Activated naive CD8-positive, alpha-beta T cell treated with anti-CD3 and anti-CD28 coated beads for 36 hours (primary cell): Measurements from ENCODE around the gene DLGAP1. TPM values are rescaled to one million over a fixed set of nuclear protein-coding genes. Genes with fewer than 3 reads are reported as not detected.

Experiments used
- DNase-seq: peaks from one replicate; pipeline ENCODE4 v3.0.0; 2021
- H3K27ac Mint-ChIP-seq: one replicate; pipeline ENCODE4 v1.8.0; 2022; ENCODE audit warnings: mild to moderate bottlenecking, moderate library complexity, mixed read lengths
- H3K27me3 Mint-ChIP-seq: one replicate; pipeline ENCODE4 v1.8.0; 2022; ENCODE audit warnings: mild to moderate bottlenecking, mixed read lengths
- H3K36me3 Mint-ChIP-seq: one replicate; pipeline ENCODE4 v1.8.0; 2021; ENCODE audit warnings: mild to moderate bottlenecking, mixed read lengths
- H3K4me1 Mint-ChIP-seq: one replicate; pipeline ENCODE4 v1.8.0; 2021; ENCODE audit warnings: mixed read lengths
- H3K4me3 Mint-ChIP-seq: one replicate; pipeline ENCODE4 v1.8.0; 2022; ENCODE audit warnings: mild to moderate bottlenecking, moderate library complexity, mixed read lengths
- H3K9me3 Mint-ChIP-seq: one replicate; pipeline ENCODE4 v1.8.0; 2022; ENCODE audit warnings: mixed read lengths
- total RNA-seq, 2 experiments: library from RNA; stranded (reverse); gene quantifications; one replicate each; pipeline ENCODE4 v1.2.3, GENCODE V29; 2021

DLGAP1 gene
- total RNA-seq, 2 experiments from 2014 or later, result not detected

- Mint-ChIP-seq H3K36me3 (no peaks in the 10 kb centered on the region), H3K27ac (no peak overlapping the region), H3K9me3 (no peaks in the 10 kb centered on the region), H3K4me3 (no peak overlapping the region), H3K27me3 (peaks cover 21% of the 10 kb centered on the region), H3K4me1 (no peaks in the 10 kb centered on the region)
- DNase-seq, result no peak
Observed at GRCh38 chr18:3867236-3867635, 587.9 kb downstream of the DLGAP1 start.

- Mint-ChIP-seq H3K4me3 (no peak overlapping the region), H3K36me3 (no peaks in the 10 kb centered on the region), H3K27me3 (peaks cover 6% of the 10 kb centered on the region), H3K27ac (no peak overlapping the region), H3K9me3 (no peaks in the 10 kb centered on the region), H3K4me1 (no peaks in the 10 kb centered on the region)
- DNase-seq, result no peak
Observed at GRCh38 chr18:3864669-3865298, 590.3 kb downstream of the DLGAP1 start.

- no peak overlapping the region for H3K27ac Mint-ChIP-seq
- peaks cover 6% of the 10 kb centered on the region for H3K27me3 Mint-ChIP-seq
- no peaks in the 10 kb centered on the region for H3K4me1 Mint-ChIP-seq
- DNase-seq, result no peak
- no peaks in the 10 kb centered on the region for H3K9me3 Mint-ChIP-seq
- no peak overlapping the region for H3K4me3 Mint-ChIP-seq
- no peaks in the 10 kb centered on the region for H3K36me3 Mint-ChIP-seq
Observed at GRCh38 chr18:3863593-3863992, 591.5 kb downstream of the DLGAP1 start.

- no peaks in the 10 kb centered on the region for H3K36me3 Mint-ChIP-seq
- H3K4me3 Mint-ChIP-seq, result no peak overlapping the region
- H3K4me1 Mint-ChIP-seq, result no peaks in the 10 kb centered on the region
- DNase-seq, result no peak
- H3K9me3 Mint-ChIP-seq, result no peaks in the 10 kb centered on the region
- peaks cover 6% of the 10 kb centered on the region for H3K27me3 Mint-ChIP-seq
- no peak overlapping the region for H3K27ac Mint-ChIP-seq
Observed at GRCh38 chr18:3863006-3863405, 592.1 kb downstream of the DLGAP1 start.

GRCh38 chr18:3861495-3861894, 593.6 kb downstream of the DLGAP1 start:
- Mint-ChIP-seq H3K27ac (no peak overlapping the region), H3K4me3 (no peak overlapping the region), H3K36me3 (no peaks in the 10 kb centered on the region), H3K4me1 (no peaks in the 10 kb centered on the region), H3K27me3 (peaks cover 2% of the 10 kb centered on the region), H3K9me3 (no peaks in the 10 kb centered on the region)
- DNase-seq, result no peak

DNA sequence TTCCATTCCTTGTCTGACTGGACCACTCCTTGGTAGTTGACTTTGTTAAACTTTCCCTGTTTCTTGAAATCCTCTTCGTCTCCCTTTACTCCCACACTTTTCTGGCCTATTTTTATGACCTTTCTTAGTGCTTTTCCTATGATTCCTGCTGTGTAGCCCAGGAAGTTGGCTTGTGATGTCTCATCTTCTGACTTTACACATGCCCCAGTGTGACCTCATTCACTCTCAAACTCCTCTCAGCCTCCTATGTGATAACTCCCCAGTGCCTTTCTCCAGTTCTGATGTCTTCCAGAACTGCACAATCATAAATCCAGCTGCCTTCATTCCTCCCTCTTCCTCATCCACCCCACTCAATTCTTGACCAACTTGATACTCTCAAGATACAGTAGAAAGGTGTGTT, 597.6 kb downstream of the DLGAP1 start:
- Mint-ChIP-seq H3K9me3 (no peaks in the 10 kb centered on the region), H3K4me1 (no peaks in the 10 kb centered on the region), H3K27me3 (no peaks in the 10 kb centered on the region), H3K4me3 (no peak overlapping the region), H3K36me3 (no peaks in the 10 kb centered on the region), H3K27ac (no peak overlapping the region)
- no peak for DNase-seq

DNA sequence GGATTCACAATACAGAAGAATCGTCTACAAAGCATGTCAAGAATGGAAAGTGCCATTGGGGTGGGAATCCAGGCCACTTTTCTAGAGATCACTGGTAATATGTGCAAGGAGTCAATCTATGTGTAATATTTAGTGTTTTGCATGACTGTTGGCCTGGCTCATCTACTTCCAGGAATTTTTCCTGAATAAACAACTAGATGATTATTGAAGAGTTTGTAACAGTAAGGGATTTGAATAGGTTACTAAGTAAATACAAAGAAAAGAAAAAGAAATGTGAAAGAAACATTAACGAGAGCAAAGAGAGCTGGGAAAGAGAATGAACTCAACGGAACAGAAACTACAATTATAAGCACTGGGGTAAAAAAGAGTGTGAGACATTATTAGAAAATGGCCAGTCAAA, 599.1 kb downstream of the DLGAP1 start:
- no peak for DNase-seq
- H3K27ac Mint-ChIP-seq, result no peak overlapping the region
- no peaks in the 10 kb centered on the region for H3K36me3 Mint-ChIP-seq
- H3K27me3 Mint-ChIP-seq, result no peaks in the 10 kb centered on the region
- H3K9me3 Mint-ChIP-seq, result peaks cover 5% of the 10 kb centered on the region
- no peaks in the 10 kb centered on the region for H3K4me1 Mint-ChIP-seq
- H3K4me3 Mint-ChIP-seq, result no peak overlapping the region

DNA sequence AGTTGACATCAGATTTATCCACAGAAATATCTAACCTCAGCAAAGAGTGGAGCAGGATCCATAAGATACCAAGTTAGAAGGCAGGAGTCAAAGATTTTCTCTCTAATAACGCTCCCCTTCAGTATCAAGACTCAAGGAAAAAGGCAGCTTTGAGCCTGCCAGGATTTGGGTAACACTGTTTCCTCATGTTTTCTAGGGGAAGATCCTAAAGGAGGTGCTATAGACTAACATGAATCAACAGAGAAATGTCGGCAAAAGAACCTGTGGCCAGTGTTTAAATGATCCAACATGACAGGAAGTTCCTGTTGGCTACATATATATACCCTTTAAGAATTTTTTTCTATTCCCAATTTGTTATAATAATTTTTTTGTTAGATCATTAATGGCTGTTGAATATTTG, 602.8 kb downstream of the DLGAP1 start:
- H3K4me3 Mint-ChIP-seq, result no peak overlapping the region
- H3K36me3 Mint-ChIP-seq, result no peaks in the 10 kb centered on the region
- no peak overlapping the region for H3K27ac Mint-ChIP-seq
- DNase-seq, result no peak
- no peaks in the 10 kb centered on the region for H3K4me1 Mint-ChIP-seq
- H3K9me3 Mint-ChIP-seq, result peaks cover 5% of the 10 kb centered on the region
- H3K27me3 Mint-ChIP-seq, result peaks cover 4% of the 10 kb centered on the region

DNA sequence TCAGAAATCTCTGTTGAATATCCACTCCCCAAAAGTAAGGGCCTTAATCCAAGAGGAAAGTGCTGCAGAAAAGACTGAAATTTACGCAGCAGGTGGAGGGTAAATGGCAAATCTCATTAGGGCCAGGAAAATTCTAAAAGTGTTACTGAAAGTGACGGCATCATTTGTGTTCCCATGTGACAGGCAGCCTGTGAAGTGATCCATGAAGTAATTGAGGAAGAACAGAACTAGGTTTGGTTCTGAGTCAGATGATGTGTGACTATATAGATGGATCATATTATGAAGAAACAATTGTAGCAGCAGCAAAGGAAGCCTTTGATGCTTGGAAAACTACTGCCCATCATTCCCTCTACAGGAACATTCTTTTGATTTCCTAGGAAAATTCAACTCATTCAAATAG, 603.9 kb downstream of the DLGAP1 start:
- H3K27ac Mint-ChIP-seq, result no peak overlapping the region
- peaks cover 5% of the 10 kb centered on the region for H3K27me3 Mint-ChIP-seq
- H3K9me3 Mint-ChIP-seq, result peaks cover 5% of the 10 kb centered on the region
- H3K4me1 Mint-ChIP-seq, result no peaks in the 10 kb centered on the region
- no peak for DNase-seq
- H3K4me3 Mint-ChIP-seq, result no peak overlapping the region
- no peaks in the 10 kb centered on the region for H3K36me3 Mint-ChIP-seq

DNA sequence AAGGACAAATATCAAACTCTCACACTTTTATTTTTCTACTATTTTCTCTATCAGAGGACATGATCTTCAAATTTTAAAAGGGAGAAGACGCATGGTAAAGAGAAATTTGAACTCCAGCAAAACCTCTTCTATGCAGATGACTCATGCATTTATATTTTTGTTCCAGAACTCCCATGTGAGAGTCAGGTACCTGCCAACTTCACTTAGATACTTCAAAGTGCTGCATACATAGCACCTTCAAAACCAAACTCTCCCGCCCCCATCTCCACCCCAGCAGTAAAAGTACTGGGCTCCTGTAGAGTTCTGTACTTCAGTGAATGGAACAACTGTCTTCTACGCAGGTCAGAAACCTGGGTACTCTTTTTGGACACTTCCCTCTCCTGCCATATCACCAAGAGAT, 606.8 kb downstream of the DLGAP1 start:
- Mint-ChIP-seq H3K27me3 (peaks cover 6% of the 10 kb centered on the region), H3K9me3 (peaks cover 5% of the 10 kb centered on the region), H3K36me3 (no peaks in the 10 kb centered on the region), H3K4me1 (no peaks in the 10 kb centered on the region), H3K4me3 (no peak overlapping the region), H3K27ac (no peak overlapping the region)
- no peak for DNase-seq

DNA sequence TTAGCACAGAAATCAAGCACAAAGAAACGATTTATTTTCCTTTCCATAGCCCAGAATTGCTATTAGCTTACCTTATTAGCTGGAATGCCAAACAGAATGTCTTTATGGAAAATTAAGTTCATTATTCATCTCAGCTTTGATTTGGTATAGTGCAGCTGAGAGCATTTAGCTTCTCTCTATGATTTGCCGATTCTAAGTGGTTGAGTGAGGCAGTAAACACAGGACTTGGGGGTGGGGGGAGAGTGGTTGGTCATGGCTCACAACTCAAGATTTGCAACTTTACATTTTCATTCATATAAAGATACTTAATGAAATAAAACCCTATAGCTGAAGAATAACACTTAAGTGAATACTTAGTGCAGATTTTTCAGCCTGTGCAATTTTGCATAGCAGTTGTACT, 609.9 kb downstream of the DLGAP1 start:
- Mint-ChIP-seq H3K27me3 (peaks cover 7% of the 10 kb centered on the region), H3K9me3 (no peaks in the 10 kb centered on the region), H3K4me1 (no peaks in the 10 kb centered on the region), H3K27ac (no peak overlapping the region), H3K36me3 (no peaks in the 10 kb centered on the region), H3K4me3 (no peak overlapping the region)
- DNase-seq, result no peak

- Mint-ChIP-seq H3K27ac (no peak overlapping the region), H3K36me3 (no peaks in the 10 kb centered on the region), H3K4me3 (no peak overlapping the region), H3K4me1 (no peaks in the 10 kb centered on the region), H3K27me3 (peaks cover 7% of the 10 kb centered on the region), H3K9me3 (no peaks in the 10 kb centered on the region)
- no peak for DNase-seq
Observed at GRCh38 chr18:3842844-3843243, 612.3 kb downstream of the DLGAP1 start.

GRCh38 chr18:3840766-3841165, 614.3 kb downstream of the DLGAP1 start:
- H3K4me1 Mint-ChIP-seq, result no peaks in the 10 kb centered on the region
- DNase-seq, result no peak
- H3K27me3 Mint-ChIP-seq, result peaks cover 3% of the 10 kb centered on the region
- H3K4me3 Mint-ChIP-seq, result no peak overlapping the region
- no peaks in the 10 kb centered on the region for H3K36me3 Mint-ChIP-seq
- H3K27ac Mint-ChIP-seq, result no peak overlapping the region
- no peaks in the 10 kb centered on the region for H3K9me3 Mint-ChIP-seq

GRCh38 chr18:3839581-3839981, 615.5 kb downstream of the DLGAP1 start:
- no peak overlapping the region for H3K4me3 Mint-ChIP-seq
- H3K36me3 Mint-ChIP-seq, result no peaks in the 10 kb centered on the region
- H3K9me3 Mint-ChIP-seq, result no peaks in the 10 kb centered on the region
- H3K27me3 Mint-ChIP-seq, result peaks cover 9% of the 10 kb centered on the region
- no peaks in the 10 kb centered on the region for H3K4me1 Mint-ChIP-seq
- DNase-seq, result no peak
- H3K27ac Mint-ChIP-seq, result no peak overlapping the region

DNA sequence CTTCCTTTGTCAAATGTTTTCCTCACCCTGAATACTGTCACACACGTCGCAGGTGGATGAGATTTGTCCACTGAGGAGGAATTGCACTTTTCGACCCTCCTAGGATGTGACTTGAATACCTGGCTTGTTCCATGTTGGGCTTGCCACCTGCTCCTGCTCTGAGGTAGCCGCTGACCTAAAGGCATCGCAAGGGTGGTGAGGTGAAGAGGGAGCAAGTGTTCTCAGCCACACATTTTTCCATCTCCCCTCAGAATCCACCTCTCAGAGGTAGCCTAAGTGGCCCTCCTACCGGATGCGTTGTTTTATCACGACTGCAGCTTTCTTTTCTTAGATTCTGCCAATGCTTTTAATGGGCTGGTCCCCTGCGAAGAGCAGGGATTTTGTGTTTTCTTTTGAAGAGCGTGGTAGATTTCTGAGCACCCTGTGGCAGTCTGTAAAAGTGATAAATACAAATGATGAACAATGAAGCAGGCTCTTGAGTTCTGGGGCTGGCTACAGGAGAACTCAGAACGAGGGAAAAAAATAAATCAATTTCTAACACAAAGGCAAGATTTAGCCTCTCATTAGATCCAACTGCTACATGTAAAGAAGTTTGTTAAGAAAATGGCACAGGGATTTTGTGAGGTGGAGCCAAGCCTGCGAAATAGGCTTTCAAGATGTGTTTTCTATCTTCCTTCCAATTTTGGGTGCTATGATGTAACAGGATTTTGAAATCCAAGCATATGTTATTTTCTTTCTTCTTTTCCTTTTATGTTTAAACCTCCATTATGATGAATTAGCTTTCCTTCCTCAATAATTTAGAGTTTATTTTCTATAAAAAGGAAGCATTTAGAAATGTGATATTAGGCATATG, 618.4 kb downstream of the DLGAP1 start:
- Mint-ChIP-seq H3K4me1 (no peaks in the 10 kb centered on the region), H3K36me3 (no peaks in the 10 kb centered on the region), H3K9me3 (no peaks in the 10 kb centered on the region), H3K4me3 (no peak overlapping the region), H3K27ac (no peak overlapping the region), H3K27me3 (peaks cover 10% of the 10 kb centered on the region)
- no peak for DNase-seq
